Esophagus (tissue), 2 donors: ENCODE results near the gene NHLRC3. TPM values are rescaled to one million over a fixed set of nuclear protein-coding genes. Genes with fewer than 3 reads are reported as not detected.

Experiments
- polyA plus RNA-seq, 2 donors: library from polyadenylated mRNA; stranded (reverse); fragments of 200-250 nt; gene quantifications; one replicate each; pipeline ENCODE4 v1.2.3, GENCODE V29; 2013
- donor health status: healthy with polysubstance abuse.
- donor health status: Bipolar disorder and iron deficiency.

NHLRC3 gene
- polyA plus RNA-seq, 2 donors, result 4.3 to 6.9 TPM

Other genes starting within 250 kb of the NHLRC3 start
- under 1 TPM in 1 of 2 donors, not detected in 1; 0.06 TPM for gene STOML3, start 47.6 kb upstream of the NHLRC3 start, polyA plus RNA-seq
- 1 to 10 TPM; 7.3 to 8.8 TPM for gene PROSER1, start 367 bp upstream of the NHLRC3 start, polyA plus RNA-seq